NCI-H146 (cell line): ENCODE measurements around the gene PDGFRB.

ENCODE experiments used
- DNase-seq: peaks from one replicate; lab custom pipeline; 2025; lab: John Stamatoyannopoulos, UW

The PDGFRB gene

GRCh38 chr5:150082374-150082773 is 73.3 kb downstream of the PDGFRB start:
- DNase-seq, result no peak

GRCh38 chr5:150081541-150082283 is 73.9 kb downstream of the PDGFRB start:
- no peak for DNase-seq

- DNase-seq, result no peak
These were observed 74.8 kb downstream of the PDGFRB start for GRCh38 chr5:150080696-150081435.

GRCh38 chr5:150079909-150080461 is 75.7 kb downstream of the PDGFRB start:
- DNase-seq, result no peak

- DNase-seq, result no peak
These were observed 76.6 kb downstream of the PDGFRB start for GRCh38 chr5:150078802-150079689.

- no peak for DNase-seq
These were observed 77.4 kb downstream of the PDGFRB start for GRCh38 chr5:150077996-150078801.

- no peak for DNase-seq
These were observed 78.6 kb downstream of the PDGFRB start for GRCh38 chr5:150077060-150077459.

GRCh38 chr5:150075806-150076205 is 79.8 kb downstream of the PDGFRB start:
- DNase-seq, result no peak

GRCh38 chr5:150075233-150075632 is 80.4 kb downstream of the PDGFRB start:
- DNase-seq, result no peak

- DNase-seq, result no peak
These were observed 82.0 kb downstream of the PDGFRB start for GRCh38 chr5:150073677-150074076.

- no peak for DNase-seq
These were observed 82.5 kb downstream of the PDGFRB start for GRCh38 chr5:150073086-150073625.

GRCh38 chr5:150070821-150071220 is 84.8 kb downstream of the PDGFRB start:
- no peak for DNase-seq

- DNase-seq, result no peak
These were observed 85.7 kb downstream of the PDGFRB start for GRCh38 chr5:150069672-150070627.

GRCh38 chr5:150068961-150069645 is 86.5 kb downstream of the PDGFRB start:
- DNase-seq, result no peak

GRCh38 chr5:150068472-150068871 is 87.2 kb downstream of the PDGFRB start:
- no peak for DNase-seq

GRCh38 chr5:150068071-150068470 is 87.6 kb downstream of the PDGFRB start:
- DNase-seq, result no peak

- no peak for DNase-seq
These were observed 88.2 kb downstream of the PDGFRB start for GRCh38 chr5:150067405-150067960.

- no peak for DNase-seq
These were observed 88.7 kb downstream of the PDGFRB start for GRCh38 chr5:150066901-150067396.

GRCh38 chr5:150066436-150066835 is 89.2 kb downstream of the PDGFRB start:
- no peak for DNase-seq
